Brain microvascular endothelial cell (primary cell): ENCODE results near the gene EIF2AK3.
"Not testable (repeated sequence)": the region's sequence is repeated elsewhere in the genome, so short reads cannot be mapped to it uniquely, and the experiment has no call there.

Experiments used
- DNase-seq: peaks from one replicate; pipeline ENCODE4 v3.0.0-alpha.2; 2020
- H3K27ac ChIP-seq: fragments of 250-450 bp; sonication (Bioruptor Pico); 2 replicates; pipeline ENCODE4 v1.5.1; 2020; ENCODE audit warnings: mild to moderate bottlenecking, moderate library complexity
- H3K27me3 ChIP-seq: fragments of 250-450 bp; sonication (Bioruptor Pico); replicated peaks from 2 replicates; pipeline ENCODE4 v1.5.1; 2020; ENCODE audit warnings: mild to moderate bottlenecking
- H3K36me3 ChIP-seq: fragments of 250-450 bp; sonication (Bioruptor Pico); replicated peaks from 2 replicates; pipeline ENCODE4 v1.5.1; 2020; ENCODE audit warnings: mild to moderate bottlenecking
- H3K4me3 ChIP-seq: 2 replicates; pipeline ENCODE4 v1.5.1; 2011; ENCODE audit warnings: low read depth, mild to moderate bottlenecking, control low read depth, low read length, moderate library complexity
- in situ Hi-C: cut with HindIII; loops from 2 replicates; pipeline ENCODE4 v1.10.0; 2017; ENCODE audit warnings: low sequenced_read_pairs, low pct_ligation_motif_present
- TF ChIP-seq, protein P1 (sequence below): IDR thresholded peaks from 2 replicates; pipeline ENCODE4 v1.5.1; 2011; ENCODE audit warnings: low read depth, mild to moderate bottlenecking, moderate library complexity, low read length, control low read depth, inconsistent platforms; ENCODE audit errors: missing control alignments

Gene EIF2AK3

DNA sequence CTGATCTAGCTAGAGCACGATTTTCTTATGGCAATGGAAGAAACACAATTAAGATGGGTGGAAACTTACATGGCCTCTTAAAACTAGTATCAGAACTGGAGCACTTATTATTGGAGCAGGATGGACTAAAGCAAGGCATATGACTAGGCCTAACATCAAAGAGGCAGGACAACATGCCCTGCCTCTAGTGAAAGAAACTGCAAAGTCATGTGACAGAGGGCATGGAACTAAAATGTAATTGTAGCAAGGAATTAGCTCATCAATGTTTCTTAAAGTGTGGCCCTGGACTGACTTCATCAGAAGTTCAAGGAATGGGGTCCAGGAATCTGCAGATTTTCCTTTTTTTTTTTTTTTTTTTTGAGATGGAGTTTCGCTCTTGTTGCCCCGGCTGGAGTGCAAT, 5.3 kb upstream of the EIF2AK3 start:
- no peaks in the 10 kb centered on the region for H3K27me3 ChIP-seq
- no peak for DNase-seq
- in situ Hi-C loops, result no loop called here
- no peak overlapping the region for H3K4me3 ChIP-seq
- H3K36me3 ChIP-seq, result no peaks in the 10 kb centered on the region
- no peak overlapping the region for H3K27ac ChIP-seq
- TF ChIP-seq, protein P1, sequence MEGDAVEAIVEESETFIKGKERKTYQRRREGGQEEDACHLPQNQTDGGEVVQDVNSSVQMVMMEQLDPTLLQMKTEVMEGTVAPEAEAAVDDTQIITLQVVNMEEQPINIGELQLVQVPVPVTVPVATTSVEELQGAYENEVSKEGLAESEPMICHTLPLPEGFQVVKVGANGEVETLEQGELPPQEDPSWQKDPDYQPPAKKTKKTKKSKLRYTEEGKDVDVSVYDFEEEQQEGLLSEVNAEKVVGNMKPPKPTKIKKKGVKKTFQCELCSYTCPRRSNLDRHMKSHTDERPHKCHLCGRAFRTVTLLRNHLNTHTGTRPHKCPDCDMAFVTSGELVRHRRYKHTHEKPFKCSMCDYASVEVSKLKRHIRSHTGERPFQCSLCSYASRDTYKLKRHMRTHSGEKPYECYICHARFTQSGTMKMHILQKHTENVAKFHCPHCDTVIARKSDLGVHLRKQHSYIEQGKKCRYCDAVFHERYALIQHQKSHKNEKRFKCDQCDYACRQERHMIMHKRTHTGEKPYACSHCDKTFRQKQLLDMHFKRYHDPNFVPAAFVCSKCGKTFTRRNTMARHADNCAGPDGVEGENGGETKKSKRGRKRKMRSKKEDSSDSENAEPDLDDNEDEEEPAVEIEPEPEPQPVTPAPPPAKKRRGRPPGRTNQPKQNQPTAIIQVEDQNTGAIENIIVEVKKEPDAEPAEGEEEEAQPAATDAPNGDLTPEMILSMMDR, result no peak

DNA sequence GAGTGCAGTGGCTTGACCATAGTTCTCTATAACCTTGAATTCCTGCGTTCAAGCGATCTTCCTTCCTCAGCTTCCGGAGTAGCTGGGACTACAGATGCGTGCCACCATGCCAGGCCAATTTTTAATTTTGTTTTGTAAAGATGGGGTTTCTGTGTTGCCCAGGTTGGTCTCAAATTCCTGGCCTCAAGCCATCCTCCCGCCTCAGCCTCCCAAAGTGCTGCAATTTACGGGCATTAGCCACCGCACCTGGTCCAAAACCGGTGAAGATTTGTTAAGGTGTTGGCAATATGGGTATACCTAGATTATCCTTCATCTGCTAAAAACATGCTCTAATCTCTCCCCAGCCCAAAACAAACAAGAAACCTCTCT, 1.3 kb upstream of the EIF2AK3 start:
- in situ Hi-C loops, result no loop called here
- TF ChIP-seq, protein P1, result no peak
- Histone ChIP-seq H3K36me3 (peaks cover 4% of the 10 kb centered on the region), H3K27me3 (no peaks in the 10 kb centered on the region), H3K27ac (peak overlapping the region; percentile 99), H3K4me3 (peak overlapping the region; percentile 66)
- DNase-seq, result no peak

DNA sequence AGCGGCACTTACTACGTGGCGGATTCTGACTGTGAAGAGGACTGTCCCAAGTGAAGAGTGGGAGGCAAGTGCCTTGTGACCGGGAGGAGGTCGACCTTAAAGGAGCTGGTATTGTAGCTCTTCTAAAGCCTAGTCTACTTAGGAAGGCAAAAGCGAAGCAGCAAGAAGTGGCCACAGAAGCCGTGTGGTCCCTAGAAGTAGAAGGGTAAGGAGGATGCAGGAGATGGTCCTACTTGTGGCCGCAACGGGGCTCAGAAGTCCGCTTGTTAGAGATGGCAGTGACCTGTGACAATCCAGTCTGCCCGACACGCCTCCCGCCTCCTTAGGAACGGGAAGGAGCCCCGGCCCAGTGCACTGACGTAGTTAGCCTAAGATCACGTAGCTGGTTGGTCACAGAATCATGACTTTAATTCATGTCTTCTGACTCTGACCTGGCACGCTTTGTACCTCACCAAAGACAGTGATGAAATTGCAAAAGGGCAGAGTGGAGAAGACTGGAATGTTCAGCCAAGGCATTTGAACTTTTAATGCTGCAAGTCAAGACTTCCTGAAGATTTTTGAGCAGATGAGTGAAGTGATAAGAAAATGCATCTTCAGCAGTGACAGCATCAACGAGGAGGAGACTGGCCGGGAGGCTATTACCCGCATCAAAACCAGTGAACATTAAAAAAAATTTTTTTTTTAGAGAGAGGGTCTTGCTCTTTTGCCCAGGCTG, 749 bp upstream of the EIF2AK3 start:
- peak overlapping the region; percentile 66 for H3K4me3 ChIP-seq
- peak overlapping the region; percentile 99 for H3K27ac ChIP-seq
- no peaks in the 10 kb centered on the region for H3K27me3 ChIP-seq
- DNase-seq, result peak; percentile 96
- in situ Hi-C loops, result no loop called here
- peaks cover 4% of the 10 kb centered on the region for H3K36me3 ChIP-seq
- TF ChIP-seq, protein P1, result no peak

DNA sequence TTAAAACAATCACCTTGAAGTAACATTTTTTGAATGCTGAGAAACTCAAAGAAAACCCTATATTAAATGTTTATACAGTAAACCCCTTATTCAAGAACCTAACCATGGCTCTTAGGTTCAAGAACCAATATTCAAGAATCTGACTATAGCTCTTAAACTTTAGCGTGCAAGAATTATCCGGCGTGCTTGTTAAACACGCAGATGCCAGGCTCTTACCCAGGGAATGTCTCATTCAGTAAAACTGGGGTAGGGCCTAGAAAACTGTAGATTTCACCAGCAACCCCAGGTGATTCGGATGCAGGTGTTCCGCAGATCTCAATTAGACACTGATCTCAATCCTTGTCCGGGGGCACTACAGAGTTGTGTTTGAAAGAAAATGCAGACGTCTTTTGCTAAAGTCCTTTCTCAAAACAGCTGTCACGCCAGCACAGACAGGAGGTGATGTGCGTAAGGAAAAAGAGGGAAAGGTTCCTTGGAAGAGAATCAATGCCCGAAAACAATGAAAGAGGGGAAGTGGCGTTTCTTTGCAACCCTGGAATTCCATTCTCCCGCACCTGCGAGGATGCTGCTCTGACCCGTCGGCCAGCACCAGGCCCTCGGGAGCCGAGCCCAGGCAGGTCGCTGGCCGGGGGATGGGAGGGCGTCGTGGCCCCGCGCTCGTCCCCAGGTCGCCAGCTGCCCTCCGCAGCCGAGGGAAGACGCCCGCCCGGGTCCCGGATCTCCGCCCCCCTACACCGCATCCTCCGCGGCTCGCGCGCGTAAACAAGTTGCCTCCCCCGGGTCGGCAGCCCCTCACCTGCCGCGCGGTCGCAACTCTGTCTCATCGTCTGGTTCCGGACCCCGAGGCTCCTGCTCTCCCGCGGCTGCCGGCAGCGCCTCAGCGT, 851 bp downstream of the EIF2AK3 start:
- Histone ChIP-seq H3K27me3 (no peaks in the 10 kb centered on the region), H3K27ac (peak overlapping the region; percentile 89), H3K36me3 (peaks cover 4% of the 10 kb centered on the region), H3K4me3 (peak overlapping the region; percentile 93)
- DNase-seq, result no peak
- in situ Hi-C loops, result no loop called here
- TF ChIP-seq, protein P1, result no peak

DNA sequence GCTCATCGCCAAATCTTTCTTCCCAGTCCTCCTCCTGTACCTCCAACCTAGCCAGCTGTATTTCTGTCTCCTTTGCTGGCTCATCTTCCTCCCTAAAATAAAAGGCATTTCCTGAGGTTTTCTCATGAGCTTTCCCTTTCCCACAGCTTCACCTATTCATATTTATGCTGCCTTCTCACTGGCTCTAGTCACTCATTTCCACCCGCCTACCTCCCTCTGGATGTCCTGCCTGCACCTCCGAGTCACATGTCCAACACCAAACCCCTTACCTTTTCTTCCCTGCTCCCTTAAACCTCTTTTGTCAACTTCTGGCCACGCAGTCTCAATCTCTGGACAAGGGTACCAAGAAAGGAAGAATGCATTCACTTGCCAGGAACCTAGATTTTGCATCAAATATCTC, 2.8 kb downstream of the EIF2AK3 start:
- no peak overlapping the region for H3K4me3 ChIP-seq
- TF ChIP-seq, protein P1, result no peak
- no peaks in the 10 kb centered on the region for H3K27me3 ChIP-seq
- peaks cover 4% of the 10 kb centered on the region for H3K36me3 ChIP-seq
- no peak for DNase-seq
- in situ Hi-C loops, result no loop called here
- H3K27ac ChIP-seq, result no peak overlapping the region

DNA sequence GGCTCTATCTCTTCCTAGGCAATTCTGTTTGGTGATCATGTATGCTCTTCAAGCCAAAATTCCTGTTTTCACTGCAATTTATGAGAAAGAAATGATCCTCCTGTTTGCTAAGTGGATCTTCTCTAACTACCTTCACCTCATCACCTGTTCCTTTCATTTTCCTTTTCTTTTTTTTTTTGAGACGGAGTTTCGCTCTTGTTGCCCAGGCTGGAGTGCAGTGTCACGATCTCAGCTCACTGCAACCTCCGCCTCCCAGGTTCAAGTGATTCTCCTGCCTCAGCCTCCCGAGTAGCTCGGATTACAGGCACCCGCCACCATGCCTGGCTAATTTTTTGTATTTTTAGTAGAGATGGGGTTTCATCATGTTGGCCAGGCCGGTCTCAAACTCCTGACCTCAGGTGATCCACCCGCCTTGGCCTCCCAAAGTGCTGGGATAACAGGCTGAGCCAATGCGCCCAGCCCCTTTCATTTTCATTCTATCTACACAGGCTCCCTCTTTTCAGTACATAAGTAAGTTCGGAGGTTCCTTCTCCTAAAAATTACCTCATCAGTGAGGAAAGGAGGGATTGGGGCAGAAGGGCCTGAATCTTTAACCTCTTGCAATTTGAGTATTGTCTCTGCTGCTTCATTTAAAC, 3.3 kb downstream of the EIF2AK3 start:
- DNase-seq, H3K36me3 ChIP-seq, in situ Hi-C loops, H3K27ac ChIP-seq, H3K27me3 ChIP-seq, H3K4me3 ChIP-seq: not testable (repeated sequence)
